GM12878 (cell line): ENCODE data around the gene VGLL4. TPM values are rescaled to one million over a fixed set of nuclear protein-coding genes. Genes with fewer than 3 reads are reported as not detected.

ENCODE experiments used
- ATAC-seq: fragments of 200-7000 bp; cut with Tn5 transposase; 3 replicates; pipeline ENCODE4 v1.9.1; 2020; ENCODE audit warnings: mild to moderate bottlenecking, moderate library complexity
- BruUV-seq: library from RNA; stranded (reverse); fragments of 400-500 nt; replicated peaks from 2 replicates; lab custom pipeline; 2021; lab: Mats Ljungman, UMichigan
- CTCF ChIA-PET: fragments of 300-600 bp; sonication (Branson Sonifier 250); formaldehyde crosslinking; extraction: SDS; loops from one replicate; lab custom pipeline; 2021; ENCODE audit warnings: inconsistent platforms; lab: Yijun Ruan, JAX
- POLR2A ChIA-PET: fragments of 350-600 bp; formaldehyde crosslinking; extraction: SDS; loops from one replicate; lab custom pipeline; 2021; ENCODE audit warnings: inconsistent platforms; lab: Charles Lee
- RAD21 ChIA-PET: fragments of 300-600 bp; sonication (Branson Sonifier 250); formaldehyde crosslinking; loops from one replicate; lab custom pipeline; 2023; ENCODE audit warnings: antibody characterized with exemption; ENCODE audit not compliant: unreplicated experiment; lab: Charles Lee
- SMC1A ChIA-PET: fragments of 300-600 bp; sonication (Branson Sonifier 250); formaldehyde crosslinking; loops from one replicate; lab custom pipeline; 2023; ENCODE audit not compliant: unreplicated experiment, uncharacterized antibody; lab: Charles Lee
- DNase-seq: peaks from one replicate; pipeline ENCODE4 v3.0.0-alpha.2; 2011; ENCODE audit warnings: low read depth, low spot score
- FAIRE-seq: peaks from 3 replicates; lab custom pipeline; 2011; peaks lifted over from hg19 to GRCh38; lab: Jason Lieb, UNC
- H2AFZ ChIP-seq: 2 replicates; pipeline ENCODE4 v1.6.0; 2011; ENCODE audit warnings: low read depth, low read length, control low read depth; ENCODE audit not compliant: control insufficient read depth
- H3K27ac ChIP-seq: 2 replicates; pipeline ENCODE4 v1.5.1; 2011; ENCODE audit warnings: control low read depth; ENCODE audit not compliant: control insufficient read depth, insufficient read depth
- H3K27me3 ChIP-seq, 2 experiments: replicated peaks in 1 of 2; 2 replicates each; pipeline versions ENCODE4 v1.6.0 to v1.6.1; 2011; ENCODE audit warnings: low read length in 1 of 2; ENCODE audit not compliant: control insufficient read depth in 2 of 2, insufficient read depth in 2 of 2
- H3K36me3 ChIP-seq, 2 experiments: 2 replicates each; pipeline ENCODE4 v1.5.1; 2011; ENCODE audit warnings: low read length in 1 of 2; ENCODE audit not compliant: control insufficient read depth in 2 of 2, insufficient read depth in 2 of 2
- H3K4me1 ChIP-seq: 2 replicates; pipeline ENCODE4 v1.6.1; 2011; ENCODE audit warnings: mild to moderate bottlenecking, low read length, moderate library complexity, mixed read lengths; ENCODE audit not compliant: control insufficient read depth, insufficient read depth
- H3K4me2 ChIP-seq: 2 replicates; pipeline ENCODE4 v1.6.0; 2011; ENCODE audit warnings: control low read depth; ENCODE audit not compliant: control insufficient read depth, insufficient read depth
- H3K4me3 ChIP-seq: fragments of 200-600 bp; sonication (generic); 2 replicates; pipeline ENCODE4 v1.5.1; 2016
- H3K79me2 ChIP-seq: 2 replicates; pipeline ENCODE4 v1.6.0; 2011; ENCODE audit warnings: low read length; ENCODE audit not compliant: control insufficient read depth, insufficient read depth
- H3K9ac ChIP-seq: 2 replicates; pipeline ENCODE4 v1.8.0; 2011; ENCODE audit warnings: low read length, control low read depth, mixed read lengths; ENCODE audit not compliant: control insufficient read depth, insufficient read depth
- H3K9me3 ChIP-seq: replicated peaks from 3 replicates; pipeline ENCODE4 v1.5.1; 2011; ENCODE audit warnings: mild to moderate bottlenecking, low read length; ENCODE audit not compliant: control insufficient read depth, insufficient read depth
- H4K20me1 ChIP-seq: 2 replicates; pipeline ENCODE4 v1.6.0; 2011; ENCODE audit not compliant: control insufficient read depth, insufficient read depth
- CBX5 ChIP-seq: sonication (generic); IDR thresholded peaks from 2 replicates; pipeline ENCODE4 v1.6.1; 2016; ENCODE audit warnings: low read depth, moderate library complexity, mild to moderate bottlenecking, inconsistent platforms
- ELK1 ChIP-seq: IDR thresholded peaks from 2 replicates; pipeline ENCODE4 v1.6.1; 2012; ENCODE audit warnings: low read depth, low read length, improper control_type of control experiment
- IRF3 ChIP-seq: fragments of 450-650 bp; IDR thresholded peaks from 2 replicates; pipeline ENCODE4 v1.6.1; 2014; ENCODE audit warnings: mild to moderate bottlenecking
- NR2F1 ChIP-seq: fragments of 450-650 bp; conservative IDR thresholded peaks from 2 replicates; pipeline ENCODE4 v1.6.1; 2017; ENCODE audit warnings: mild to moderate bottlenecking
- POLR2AphosphoS5 ChIP-seq: IDR thresholded peaks from 2 replicates; pipeline ENCODE4 v1.6.1; 2011; ENCODE audit warnings: mild to moderate bottlenecking, low read length, inconsistent platforms
- SIN3A ChIP-seq: IDR thresholded peaks from 2 replicates; pipeline ENCODE4 v1.6.1; 2012; ENCODE audit warnings: low read depth, low read length, improper control_type of control experiment
- SMC3 ChIP-seq: IDR thresholded peaks from 2 replicates; pipeline ENCODE4 v1.6.1; 2011; ENCODE audit warnings: low read length, improper control_type of control experiment, borderline replicate concordance
- SPI1 ChIP-seq: IDR thresholded peaks from 2 replicates; pipeline ENCODE4 v1.6.1; 2011; ENCODE audit warnings: low read depth, mild to moderate bottlenecking, low read length, moderate library complexity, borderline replicate concordance; ENCODE audit not compliant: insufficient read depth
- STAT1 ChIP-seq: fragments of 450-650 bp; conservative IDR thresholded peaks from 2 replicates; pipeline ENCODE4 v1.6.1; 2014; ENCODE audit warnings: antibody characterized with exemption, mild to moderate bottlenecking
- USF2 ChIP-seq: IDR thresholded peaks from 2 replicates; pipeline ENCODE4 v1.6.1; 2011; ENCODE audit warnings: low read depth, low read length, improper control_type of control experiment, borderline replicate concordance
- ZNF24 ChIP-seq: fragments of 450-650 bp; IDR thresholded peaks from 2 replicates; pipeline ENCODE4 v1.6.1; 2017; ENCODE audit warnings: antibody characterized with exemption, mild to moderate bottlenecking
- WGBS: methylation state at CpG from one replicate; pipeline ENCODE4 v1.1.6; 2016; ENCODE audit warnings: low lambda C conversion rate; ENCODE audit not compliant: insufficient replicate concordance, insufficient coverage; ENCODE audit errors: missing lambda C conversion rate; 5-methylcytosine and 5-hydroxymethylcytosine counted together
- in situ Hi-C: fragments of 300-500 bp; cut with MboI; formaldehyde crosslinking; loops from 9 replicates; pipeline ENCODE4 v1.14.3; 2018; ENCODE audit warnings: mixed read lengths
- intact Hi-C: fragments of 100-400 bp; cut with micrococcal nuclease; formaldehyde crosslinking; loops from one replicate; pipeline ENCODE4 v1.14.2; 2022; ENCODE audit not compliant: unreplicated experiment
- polyA plus RNA-seq, 11 experiments: library from polyadenylated mRNA; depleted of rRNA in 4 of 11; unstranded in 6 of 11; stranded (reverse) in 5 of 11; fragments of >200 nt; fragmentation: Nextera tagmentation in 4 of 11; fragmentation: Illumina TruSeq in 1 of 11; extraction: Ambion mirVana in 4 of 11; extraction: Trizol in 1 of 11; gene quantifications; 1 replicate in 1 of 11; 2 replicates in 10 of 11; pipeline versions ENCODE4 v1.2.1 to v1.2.3, GENCODE V29; 2011 to 2016; ENCODE audit warnings: inconsistent platforms in 2 of 11, missing spikeins in 2 of 11, low read depth in 1 of 11
- total RNA-seq, 4 experiments: library from RNA; depleted of rRNA in 3 of 4; stranded (reverse); fragments of >200 nt in 3 of 4; fragmentation: Illumina TruSeq in 1 of 4; extraction: Trizol in 1 of 4; gene quantifications; 2 replicates each; pipeline versions ENCODE4 v1.2.1 to v1.2.3, GENCODE V29; 2013 to 2021

Gene VGLL4
- total and polyA plus RNA-seq, 10 of the 15 experiments (the other 5 are each of a cell fraction or from before 2014, with no cell fraction given), result 0.44 to 38.1 (median 16.1) TPM

- no peak for TF ChIP-seq ELK1
- no peak for TF ChIP-seq CBX5
- TF ChIP-seq USF2, result no peak
- 0 out of 2 replicates have a peak, but pooled peaks have one; percentile 29 for TF ChIP-seq ZNF24
- TF ChIP-seq, all 136 proteins: peak for 3
Measured at GRCh38 chr3:11641316-11641682, 2.4 kb downstream of the VGLL4 start (continued).

GRCh38 chr3:11640009-11640673, 3.6 kb downstream of the VGLL4 start:
- H2AFZ ChIP-seq, result no peak overlapping the region
- peaks cover 4% of the 10 kb centered on the region; the same call in 1 of the 2 replicates for H4K20me1 ChIP-seq
- peaks cover 6% of the 10 kb centered on the region for H3K4me1 ChIP-seq
- H3K27me3 ChIP-seq, result no peaks in the 10 kb centered on the region
- intact Hi-C loops, result loop anchor here (5.0 kb wide), 2 partner anchors 38 to 58 kb away; no protein-coding TSS in a partner anchor
- RAD21 ChIA-PET, result interaction anchor here (1.0 to 1.6 kb wide), 2 partner anchors 14 kb away, joined by 4 to 7 read pairs; no protein-coding TSS in a partner anchor
- SMC1A ChIA-PET, result interaction anchor here (0.7 to 4.6 kb wide), 3 partner anchors 8 to 238 kb away, joined by 3 to 55 read pairs (median 7); no protein-coding TSS in a partner anchor
- no peak for ATAC-seq
- peaks cover 0 to 4% of the 10 kb centered on the region in 2 experiments; a peak in 1 of 4 replicates for H3K36me3 ChIP-seq
- CTCF ChIA-PET, result interaction anchor here (1.3 to 2.6 kb wide), 6 partner anchors 8 to 261 kb away, joined by 4 to 8 read pairs (median 6); no protein-coding TSS in a partner anchor
- no peak for FAIRE-seq
- POLR2A ChIA-PET, result interaction anchor here (0.6 to 3.4 kb wide), 3 partner anchors 14 to 128 kb away, joined by 4 to 12 read pairs (median 4); no protein-coding TSS in a partner anchor
- WGBS, result 94% methylated on average over 9 of the region's 9 CpGs
- in situ Hi-C loops, result no loop called here
- no peak overlapping the region for H3K9ac ChIP-seq
- no TSS peak for BruUV-seq
- H3K4me2 ChIP-seq, result peak overlapping the region; percentile 71
- DNase-seq, result no peak
- TF ChIP-seq SMC3 (no peak), POLR2AphosphoS5 (no peak), NR2F1 (peak; percentile 65), IRF3 (no peak), SIN3A (no peak), CBX5 (no peak), SPI1 (no peak), STAT1 (no peak)
- H3K27ac ChIP-seq, result peak overlapping the region; percentile 27; the same call in 1 of the 2 replicates
- peak overlapping the region; percentile 86 for H3K4me3 ChIP-seq
- H3K9me3 ChIP-seq, result no peaks in the 10 kb centered on the region
- H3K79me2 ChIP-seq, result peaks cover 86% of the 10 kb centered on the region
